ENCODE measurements around the gene CADPS.

DNA sequence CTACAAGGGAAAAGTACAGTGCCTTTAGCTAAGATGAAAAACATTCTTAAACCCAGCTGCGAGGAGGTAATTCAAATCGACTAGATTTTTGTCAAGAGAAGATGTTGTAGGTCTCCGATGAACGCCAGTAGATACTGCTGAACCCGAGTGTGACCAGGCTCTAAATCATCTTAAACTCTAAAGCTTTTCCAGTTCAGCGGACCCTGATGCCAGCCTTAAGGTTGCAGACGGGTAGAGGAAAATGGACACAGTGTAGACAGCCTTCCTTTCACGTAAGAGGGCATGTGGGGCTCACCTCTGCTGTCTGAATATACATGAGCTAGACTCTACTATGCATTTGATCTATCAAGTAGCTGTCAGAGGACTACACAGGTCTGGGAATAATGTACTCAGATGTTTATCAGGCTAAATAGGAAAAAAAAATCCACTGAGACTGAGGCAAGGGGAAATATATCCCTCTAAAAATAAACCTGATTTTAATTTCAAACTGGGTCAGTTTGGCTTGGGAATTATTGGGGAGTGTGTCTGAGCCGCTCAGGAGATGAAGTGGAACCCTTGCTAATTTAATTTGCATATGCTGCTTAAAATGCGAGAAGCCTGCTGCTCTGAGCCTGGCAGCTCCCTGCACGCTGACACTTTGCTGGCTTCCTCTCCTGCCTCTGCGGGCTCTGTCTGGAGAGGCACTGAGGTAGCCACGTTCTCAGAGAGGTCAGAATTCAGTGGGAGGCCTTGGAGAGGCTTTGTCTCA, 151.9 kb downstream of the CADPS start:
- TF ChIP-seq, protein P1, sequence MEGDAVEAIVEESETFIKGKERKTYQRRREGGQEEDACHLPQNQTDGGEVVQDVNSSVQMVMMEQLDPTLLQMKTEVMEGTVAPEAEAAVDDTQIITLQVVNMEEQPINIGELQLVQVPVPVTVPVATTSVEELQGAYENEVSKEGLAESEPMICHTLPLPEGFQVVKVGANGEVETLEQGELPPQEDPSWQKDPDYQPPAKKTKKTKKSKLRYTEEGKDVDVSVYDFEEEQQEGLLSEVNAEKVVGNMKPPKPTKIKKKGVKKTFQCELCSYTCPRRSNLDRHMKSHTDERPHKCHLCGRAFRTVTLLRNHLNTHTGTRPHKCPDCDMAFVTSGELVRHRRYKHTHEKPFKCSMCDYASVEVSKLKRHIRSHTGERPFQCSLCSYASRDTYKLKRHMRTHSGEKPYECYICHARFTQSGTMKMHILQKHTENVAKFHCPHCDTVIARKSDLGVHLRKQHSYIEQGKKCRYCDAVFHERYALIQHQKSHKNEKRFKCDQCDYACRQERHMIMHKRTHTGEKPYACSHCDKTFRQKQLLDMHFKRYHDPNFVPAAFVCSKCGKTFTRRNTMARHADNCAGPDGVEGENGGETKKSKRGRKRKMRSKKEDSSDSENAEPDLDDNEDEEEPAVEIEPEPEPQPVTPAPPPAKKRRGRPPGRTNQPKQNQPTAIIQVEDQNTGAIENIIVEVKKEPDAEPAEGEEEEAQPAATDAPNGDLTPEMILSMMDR (conservative IDR thresholded peaks at IDR 0.05; ENCODE audit: low read length) = no peak
- no peak for TF ChIP-seq EZH2phosphoT487 (IDR thresholded peaks at IDR 0.05; ENCODE audit: borderline replicate concordance)

Measured in Loucy (cell line).